ENCODE data around the gene PHGDH.

- TF ChIP-seq EZH2 (IDR thresholded peaks at IDR 0.05; ENCODE audit: insufficient read depth, poor library complexity, severe bottlenecking) (no peak), EZH2phosphoT487 (IDR thresholded peaks at IDR 0.05; ENCODE audit: insufficient read depth, low read depth) (no peak)
Observed at GRCh38 chr1:119673171-119673940, 38.4 kb upstream of the PHGDH start.

Measured in GM23248 (cell line).